ENCODE data around the gene KCNA2.

Gene KCNA2

GRCh38 chr1:110566836-110567235, 39.3 kb downstream of the KCNA2 start:
- no peak for DNase-seq (ENCODE audit: low read depth)

- no peak for DNase-seq (ENCODE audit: low read depth)
These were observed 40.6 kb downstream of the KCNA2 start for GRCh38 chr1:110565565-110565964.

GRCh38 chr1:110563089-110563488, 43.1 kb downstream of the KCNA2 start:
- no peak for DNase-seq (ENCODE audit: low read depth)

DNA sequence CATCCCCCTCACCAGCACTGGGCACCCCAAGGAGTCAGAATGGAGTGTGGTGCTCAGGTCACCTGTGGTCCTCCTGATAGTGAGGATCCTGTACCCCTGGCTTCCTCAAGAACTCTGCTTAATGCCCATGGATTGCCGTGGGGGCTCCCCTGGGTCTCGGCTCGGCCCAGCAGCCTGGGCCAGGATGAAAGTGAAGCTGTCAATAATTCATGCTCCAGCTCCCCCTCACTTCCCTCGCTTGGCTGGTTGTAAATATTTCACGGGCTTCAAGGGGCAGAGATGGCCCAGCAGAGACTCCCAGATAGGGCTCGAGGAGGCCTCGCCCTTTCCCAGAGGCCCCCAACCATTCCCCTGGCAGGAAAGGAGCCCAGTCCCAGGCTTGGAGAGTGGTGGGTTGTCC, 44.6 kb downstream of the KCNA2 start:
- DNase-seq (ENCODE audit: low read depth) = no peak

GRCh38 chr1:110559157-110559556, 47.0 kb downstream of the KCNA2 start:
- DNase-seq (ENCODE audit: low read depth) = no peak

GRCh38 chr1:110557481-110557880, 48.7 kb downstream of the KCNA2 start:
- DNase-seq (ENCODE audit: low read depth) = no peak

- no peak for DNase-seq (ENCODE audit: low read depth)
These were observed 49.7 kb downstream of the KCNA2 start for GRCh38 chr1:110556471-110556807.

DNA sequence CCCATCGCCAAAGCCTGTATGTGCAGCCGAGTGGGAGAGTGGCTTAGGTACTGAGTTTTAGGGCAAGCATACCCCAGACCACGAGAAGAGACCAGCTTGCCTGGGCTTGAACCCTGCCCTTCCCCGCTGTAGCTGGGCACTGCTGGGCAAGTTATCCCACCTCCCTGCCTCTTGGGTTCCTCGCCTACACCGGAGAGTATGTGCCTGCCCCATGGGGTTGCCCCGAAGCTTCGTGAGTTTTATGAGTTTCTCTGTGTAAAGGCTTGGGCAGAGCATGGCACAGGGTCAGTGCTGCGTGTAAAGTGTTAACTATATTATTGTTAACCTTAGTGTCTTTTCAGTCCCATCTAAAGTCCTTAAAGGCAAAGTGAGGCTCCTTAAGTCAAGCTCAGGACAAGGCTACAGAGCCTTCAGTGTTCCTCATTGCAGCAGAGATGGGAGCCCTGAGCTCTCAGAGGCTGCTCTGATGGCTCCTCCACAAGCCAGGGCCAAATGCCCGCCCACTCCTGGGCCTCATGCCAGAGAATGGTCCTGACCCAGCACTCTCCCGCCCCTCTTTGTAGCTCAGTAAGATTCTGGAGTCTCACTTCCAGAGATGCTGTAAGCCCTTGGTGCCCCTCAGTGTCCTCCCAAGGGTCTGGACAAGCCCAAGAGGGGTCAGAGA, 50.2 kb downstream of the KCNA2 start:
- DNase-seq (ENCODE audit: low read depth) = no peak

GRCh38 chr1:110554871-110555801, 51.0 kb downstream of the KCNA2 start:
- peak; percentile 29 for DNase-seq (ENCODE audit: low read depth)

GRCh38 chr1:110551278-110551809, 54.8 kb downstream of the KCNA2 start:
- DNase-seq (ENCODE audit: low read depth) = no peak

DNA sequence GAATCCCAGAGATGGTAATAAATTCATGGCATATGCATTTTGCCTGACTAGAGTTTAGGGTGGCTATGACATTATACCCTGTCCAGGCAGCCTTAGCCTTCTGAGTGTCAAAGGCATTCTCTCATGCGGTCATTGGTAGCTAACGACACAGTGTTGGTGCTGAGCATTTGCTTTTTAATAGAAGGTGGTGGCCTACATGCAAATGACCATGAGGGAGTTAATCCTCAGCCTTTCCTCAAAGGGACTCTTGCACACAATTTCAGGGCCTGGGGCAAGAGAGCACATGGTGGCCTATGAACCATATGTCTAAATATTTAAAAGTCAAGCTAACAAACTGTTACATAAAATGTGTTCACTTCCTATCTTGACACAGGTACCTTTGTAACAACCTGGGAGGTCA, 56.3 kb downstream of the KCNA2 start:
- no peak for DNase-seq (ENCODE audit: low read depth)

DNA sequence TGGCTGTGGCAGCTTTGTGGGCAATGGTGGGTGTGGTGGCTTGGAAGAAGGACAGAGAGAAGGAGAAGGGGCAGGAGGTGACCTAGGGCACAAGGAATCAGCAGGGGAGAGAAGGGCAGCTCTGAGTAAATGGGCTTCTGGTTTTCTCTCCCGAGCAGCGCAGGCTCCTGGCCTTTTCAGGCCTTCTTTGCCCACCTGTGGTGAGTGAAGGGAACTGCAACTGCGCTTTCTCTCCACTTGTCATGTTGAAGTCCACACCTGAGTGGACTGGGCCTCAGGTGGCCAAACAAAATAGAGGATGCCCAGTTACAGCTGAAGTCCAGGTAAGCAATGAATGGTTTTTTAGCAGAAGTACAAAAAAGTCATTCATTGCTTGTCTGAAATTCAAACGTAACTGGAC, 57.8 kb downstream of the KCNA2 start:
- no peak for DNase-seq (ENCODE audit: low read depth)

- no peak for DNase-seq (ENCODE audit: low read depth)
These were observed 59.1 kb downstream of the KCNA2 start for GRCh38 chr1:110547017-110547416.

DNA sequence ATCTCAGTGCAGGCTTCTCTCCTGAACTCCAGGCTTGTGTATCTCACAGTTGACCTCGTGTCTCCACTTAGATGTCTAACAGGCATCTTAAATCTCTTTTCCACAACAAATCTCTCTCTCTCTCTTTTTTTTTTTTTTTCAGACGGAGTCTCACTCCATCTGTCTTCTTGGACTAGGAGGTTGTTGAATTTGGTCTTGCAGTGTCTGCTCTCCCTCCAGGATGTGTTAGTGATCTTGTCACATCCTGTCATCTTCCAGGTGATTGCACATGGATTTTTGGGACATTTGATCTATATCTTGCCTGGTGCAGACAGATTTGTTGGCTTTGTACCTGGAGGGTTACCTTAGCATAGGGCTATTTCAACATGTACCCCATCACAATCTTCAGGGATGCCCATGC, 60.7 kb downstream of the KCNA2 start:
- no peak for DNase-seq (ENCODE audit: low read depth)

DNA sequence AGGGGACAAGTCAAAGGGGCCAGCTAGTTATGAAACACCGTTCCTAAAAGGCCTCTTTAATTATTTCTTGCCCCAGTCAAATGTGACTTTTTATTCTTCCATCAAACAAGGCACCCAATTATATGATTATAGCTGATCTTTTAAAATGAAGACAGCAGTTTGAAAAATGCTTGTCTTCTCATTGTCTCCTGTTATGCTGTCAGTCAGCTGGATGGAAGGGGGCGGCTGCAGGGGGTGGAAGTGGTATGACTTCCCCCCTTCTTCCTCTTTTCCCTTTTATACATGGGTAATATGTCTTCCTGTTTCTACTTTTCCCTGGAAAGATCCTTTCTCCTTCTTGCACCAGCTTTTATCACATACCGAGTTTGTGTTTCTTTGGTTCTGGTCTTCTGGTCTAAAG, 61.4 kb downstream of the KCNA2 start:
- DNase-seq (ENCODE audit: low read depth) = no peak
